HG03159 (cell line): Measurements from ENCODE around the gene AHDC1.
"Not testable (repeated sequence)": the region's sequence is repeated elsewhere in the genome, so short reads cannot be mapped to it uniquely, and the experiment has no call there.

ENCODE experiments used
- ATAC-seq: cut with Tn5 transposase; IDR thresholded peaks from one replicate; pipeline ENCODE4 v1.9.1; 2021; ENCODE audit warnings: mild to moderate bottlenecking, moderate library complexity; ENCODE audit not compliant: unreplicated experiment

Gene AHDC1

GRCh38 chr1:27519331-27520258, 84.3 kb downstream of the AHDC1 start:
- no peak for ATAC-seq

- no peak for ATAC-seq
Observed at GRCh38 chr1:27518808-27519207, 85.1 kb downstream of the AHDC1 start.

GRCh38 chr1:27517907-27518718, 85.8 kb downstream of the AHDC1 start:
- ATAC-seq, result no peak

- no peak for ATAC-seq
Observed at GRCh38 chr1:27517301-27517700, 86.6 kb downstream of the AHDC1 start.

GRCh38 chr1:27515626-27516025, 88.3 kb downstream of the AHDC1 start:
- ATAC-seq, result no peak

GRCh38 chr1:27513958-27514357, 90.0 kb downstream of the AHDC1 start:
- ATAC-seq, result no peak

- no peak for ATAC-seq
Observed at GRCh38 chr1:27513528-27513927, 90.4 kb downstream of the AHDC1 start.

- ATAC-seq, result no peak
Observed at GRCh38 chr1:27509127-27510080, 94.5 kb downstream of the AHDC1 start.

GRCh38 chr1:27507960-27508665, 95.8 kb downstream of the AHDC1 start:
- ATAC-seq, result no peak

GRCh38 chr1:27506703-27507102, 97.2 kb downstream of the AHDC1 start:
- ATAC-seq, result no peak

GRCh38 chr1:27505420-27505680, 98.6 kb downstream of the AHDC1 start:
- ATAC-seq, result no peak

GRCh38 chr1:27504588-27505419, 99.1 kb downstream of the AHDC1 start:
- ATAC-seq, result no peak

GRCh38 chr1:27503844-27504587, 99.9 kb downstream of the AHDC1 start:
- ATAC-seq, result no peak

- ATAC-seq, result no peak
Observed at GRCh38 chr1:27503033-27503432, 100.9 kb downstream of the AHDC1 start.

- not testable (repeated sequence) for ATAC-seq
Observed at GRCh38 chr1:27501159-27501558, 102.8 kb downstream of the AHDC1 start.

GRCh38 chr1:27499142-27499541, 104.8 kb downstream of the AHDC1 start:
- ATAC-seq, result no peak

GRCh38 chr1:27496604-27497155, 107.3 kb downstream of the AHDC1 start:
- ATAC-seq, result no peak

GRCh38 chr1:27492796-27493195, 111.1 kb downstream of the AHDC1 start:
- no peak for ATAC-seq
